HG03139 (cell line): ENCODE data around the gene AP1B1.

Experiments
- ATAC-seq: cut with Tn5 transposase; IDR thresholded peaks from one replicate; pipeline ENCODE4 v1.9.1; 2021; ENCODE audit not compliant: unreplicated experiment

AP1B1 gene

GRCh38 chr22:29334148-29334547, 54.2 kb downstream of the AP1B1 start:
- no peak for ATAC-seq

- no peak for ATAC-seq
Measured at GRCh38 chr22:29332886-29333496, 55.4 kb downstream of the AP1B1 start.

- no peak for ATAC-seq
Measured at GRCh38 chr22:29331658-29332300, 56.6 kb downstream of the AP1B1 start.

GRCh38 chr22:29331213-29331612, 57.2 kb downstream of the AP1B1 start:
- no peak for ATAC-seq

GRCh38 chr22:29330753-29331152, 57.6 kb downstream of the AP1B1 start:
- ATAC-seq: no peak

GRCh38 chr22:29330291-29330690, 58.1 kb downstream of the AP1B1 start:
- ATAC-seq: no peak

GRCh38 chr22:29329581-29329980, 58.8 kb downstream of the AP1B1 start:
- no peak for ATAC-seq

- no peak for ATAC-seq
Measured at GRCh38 chr22:29328566-29329500, 59.5 kb downstream of the AP1B1 start.

GRCh38 chr22:29328055-29328454, 60.3 kb downstream of the AP1B1 start:
- no peak for ATAC-seq

GRCh38 chr22:29327089-29327764, 61.1 kb downstream of the AP1B1 start:
- ATAC-seq: no peak

- ATAC-seq: no peak
Measured at GRCh38 chr22:29326481-29326880, 61.9 kb downstream of the AP1B1 start.

GRCh38 chr22:29325785-29326315, 62.5 kb downstream of the AP1B1 start:
- no peak for ATAC-seq

- ATAC-seq: no peak
Measured at GRCh38 chr22:29325356-29325755, 63.0 kb downstream of the AP1B1 start.

GRCh38 chr22:29323641-29324040, 64.7 kb downstream of the AP1B1 start:
- no peak for ATAC-seq

GRCh38 chr22:29320546-29320945, 67.8 kb downstream of the AP1B1 start:
- no peak for ATAC-seq

- ATAC-seq: no peak
Measured at GRCh38 chr22:29319072-29319471, 69.3 kb downstream of the AP1B1 start.

GRCh38 chr22:29317827-29318454, 70.4 kb downstream of the AP1B1 start:
- ATAC-seq: no peak

GRCh38 chr22:29316141-29316828, 72.1 kb downstream of the AP1B1 start:
- ATAC-seq: no peak

GRCh38 chr22:29315286-29316140, 72.9 kb downstream of the AP1B1 start, which contains the start of gene RASL10A:
TSS of gene RASL10A (minus strand) at chr22:29315697. CDS start at chr22:29315246, 451 bp downstream.
- no peak for ATAC-seq
